ENCODE data around the gene MCRIP1. TPM values are rescaled to one million over a fixed set of nuclear protein-coding genes. Genes with fewer than 3 reads are reported as not detected.
"Not testable (repeated sequence)": the region's sequence is repeated elsewhere in the genome, so short reads cannot be mapped to it uniquely, and the experiment has no call there.

Gene MCRIP1
- total and polyA plus RNA-seq, 2 donors (not counting 1 experiment from before 2014, with no cell fraction given) = 69.7 to 84.0 TPM

DNA sequence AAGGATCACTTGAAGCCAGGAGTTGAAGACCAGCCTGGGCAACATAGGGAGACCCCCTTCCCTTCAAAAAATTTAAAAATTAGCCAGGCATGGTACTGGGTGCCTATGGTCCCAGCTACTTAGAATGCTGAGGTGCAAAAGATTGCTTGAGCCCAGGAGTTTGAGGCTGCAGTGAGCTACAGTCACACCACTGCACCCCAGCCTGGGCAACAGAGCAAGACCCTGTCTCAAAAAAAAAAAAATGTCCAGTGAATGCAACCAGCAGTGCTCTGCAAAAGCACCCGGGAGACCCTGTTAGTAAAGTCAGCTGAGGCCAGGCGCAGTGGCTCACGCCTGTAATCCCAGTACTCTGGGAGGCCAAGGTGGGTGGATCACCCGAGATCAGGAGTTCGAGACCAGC lies 7.0 kb upstream of the MCRIP1 start:
- H3K4me3 Mint-ChIP-seq; H3K27me3 Mint-ChIP-seq; POLR2A ChIA-PET; intact Hi-C loops (cut with micrococcal nuclease); H3K79me2 ChIP-seq (ENCODE audit: control insufficient read depth, insufficient read depth, low read length); H3K4me1 ChIP-seq (ENCODE audit: control insufficient read depth in 2 of 2, insufficient read depth in 2 of 2, low read length in 2 of 2); H2AFZ ChIP-seq (ENCODE audit: insufficient read depth, low read depth, low read length, poor library complexity, severe bottlenecking); H4K20me1 ChIP-seq (ENCODE audit: control insufficient read depth, insufficient read depth, low read length, poor library complexity, severe bottlenecking); H3K4me1 Mint-ChIP-seq; H3K9ac ChIP-seq (ENCODE audit: low read length); H3K27me3 ChIP-seq (replicated peaks in 1 of 4; ENCODE audit: control extremely low read depth in 1 of 4, control insufficient read depth in 3 of 4, insufficient read depth in 4 of 4, low read length in 3 of 4); H3K9me3 Mint-ChIP-seq (ENCODE audit: insufficient read depth); ATAC-seq (ENCODE audit: low read depth); H3K27ac Mint-ChIP-seq; H3K27ac ChIP-seq (ENCODE audit: low read length in 2 of 2); H3K4me2 ChIP-seq (replicated peaks; ENCODE audit: low read depth, low read length, poor library complexity, severe bottlenecking); DNase-seq; H3K4me3 ChIP-seq (ENCODE audit: control extremely low read depth in 1 of 5, extremely low read depth in 1 of 5, insufficient read depth in 1 of 5, low read depth in 2 of 5, low read length in 4 of 5); H3K9me3 ChIP-seq (ENCODE audit: control extremely low read depth in 1 of 3, control insufficient read depth in 2 of 3, insufficient read depth in 1 of 3, low read length in 2 of 3); CTCF ChIA-PET: not testable (repeated sequence)
- WGBS (ENCODE audit: insufficient coverage) = 100% methylated on average over 5 of the region's 5 CpGs
- peaks cover 0 to 25% of the 10 kb centered on the region in 2 experiments for H3K36me3 ChIP-seq (replicated peaks in 1 of 2; ENCODE audit: control extremely low read depth in 1 of 2, control insufficient read depth in 1 of 2, extremely low read depth in 1 of 2, insufficient read depth in 2 of 2, low read length in 1 of 2)

DNA sequence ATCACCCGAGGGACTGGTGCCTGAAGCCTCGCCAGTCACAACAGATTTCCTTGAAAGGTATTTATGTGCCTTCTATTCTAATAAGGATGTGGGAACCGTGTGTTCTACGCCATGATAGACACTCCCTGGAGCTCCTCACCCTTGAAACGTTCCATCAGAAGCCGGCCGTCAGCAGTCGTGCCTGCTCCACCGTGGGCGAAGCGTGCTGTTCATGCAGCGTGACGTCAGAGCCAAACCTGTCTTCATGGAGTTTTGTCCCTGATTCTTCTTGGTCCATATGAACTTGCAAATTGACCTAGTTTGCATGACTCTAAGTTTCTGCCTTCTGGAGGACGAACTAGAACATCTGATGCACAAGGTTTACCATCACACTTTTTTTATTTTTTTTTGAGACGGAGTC lies 6.2 kb upstream of the MCRIP1 start:
- H3K9ac ChIP-seq (ENCODE audit: low read length) = no peak overlapping the region
- intact Hi-C loops (cut with micrococcal nuclease) = no loop called here
- no peaks in the 10 kb centered on the region for H4K20me1 ChIP-seq (ENCODE audit: control insufficient read depth, insufficient read depth, low read length, poor library complexity, severe bottlenecking)
- ATAC-seq (ENCODE audit: low read depth) (no peak), DNase-seq (no peak)
- H3K79me2 ChIP-seq (ENCODE audit: control insufficient read depth, insufficient read depth, low read length) = no peaks in the 10 kb centered on the region
- H3K27me3 ChIP-seq (replicated peaks in 1 of 4; ENCODE audit: control extremely low read depth in 1 of 4, control insufficient read depth in 3 of 4, insufficient read depth in 4 of 4, low read length in 3 of 4) = no peaks in the 10 kb centered on the region
- H3K9me3 Mint-ChIP-seq (ENCODE audit: insufficient read depth) = no peaks in the 10 kb centered on the region
- no peaks in the 10 kb centered on the region for H3K27me3 Mint-ChIP-seq
- H3K4me3 ChIP-seq (ENCODE audit: control extremely low read depth in 1 of 5, extremely low read depth in 1 of 5, insufficient read depth in 1 of 5, low read depth in 2 of 5, low read length in 4 of 5) = no peak overlapping the region
- 92% methylated on average over 12 of the region's 15 CpGs for WGBS (ENCODE audit: insufficient coverage)
- H3K4me1 Mint-ChIP-seq = peaks cover 2% of the 10 kb centered on the region
- TF ChIP-seq CTCF (IDR thresholded peaks at IDR 0.05) (no peak), EZH2 (IDR thresholded peaks at IDR 0.05; ENCODE audit: borderline replicate concordance, insufficient read depth, low read depth, low read length, poor library complexity, severe bottlenecking) (no peak)
- ChIA-PET CTCF (no interaction called here), POLR2A (no interaction called here)
- H3K9me3 ChIP-seq (ENCODE audit: control extremely low read depth in 1 of 3, control insufficient read depth in 2 of 3, insufficient read depth in 1 of 3, low read length in 2 of 3) = no peaks in the 10 kb centered on the region
- no peak overlapping the region for H2AFZ ChIP-seq (ENCODE audit: insufficient read depth, low read depth, low read length, poor library complexity, severe bottlenecking)
- no peak overlapping the region for H3K27ac ChIP-seq (ENCODE audit: low read length in 2 of 2)
- H3K4me2 ChIP-seq (replicated peaks; ENCODE audit: low read depth, low read length, poor library complexity, severe bottlenecking) = no peak overlapping the region
- no peaks in the 10 kb centered on the region for H3K4me1 ChIP-seq (ENCODE audit: control insufficient read depth in 2 of 2, insufficient read depth in 2 of 2, low read length in 2 of 2)
- peaks cover 0 to 17% of the 10 kb centered on the region in 2 experiments for H3K36me3 ChIP-seq (replicated peaks in 1 of 2; ENCODE audit: control extremely low read depth in 1 of 2, control insufficient read depth in 1 of 2, extremely low read depth in 1 of 2, insufficient read depth in 2 of 2, low read length in 1 of 2)
- H3K4me3 Mint-ChIP-seq = no peak overlapping the region
- no peak overlapping the region for H3K27ac Mint-ChIP-seq

Measured in B cell (primary cell).